ENCODE measurements around the gene PITPNC1. TPM values are rescaled to one million over a fixed set of nuclear protein-coding genes. Genes with fewer than 3 reads are reported as not detected.

Gene PITPNC1
- polyA plus RNA-seq, 1 donor from 2014 or later: 18.8 TPM

- no peak overlapping the region for H3K4me2 ChIP-seq (ENCODE audit: low read length)
- H4K20me1 ChIP-seq (ENCODE audit: insufficient read depth): no peaks in the 10 kb centered on the region
- no peaks in the 10 kb centered on the region for H3K27me3 ChIP-seq (ENCODE audit: insufficient read depth, low read depth, low read length)
- no peak overlapping the region for H3K4me3 ChIP-seq (ENCODE audit: low read length)
- H3K9ac ChIP-seq (ENCODE audit: low read length): no peak overlapping the region
- H3F3A ChIP-seq (ENCODE audit: insufficient read depth, low read length, poor library complexity, severe bottlenecking): peaks cover 4% of the 10 kb centered on the region
- no peak overlapping the region for H3K27ac ChIP-seq (ENCODE audit: low read length)
- no peaks in the 10 kb centered on the region for H3K9me2 ChIP-seq (ENCODE audit: insufficient read depth, low read length)
- no peaks in the 10 kb centered on the region for H3K36me3 ChIP-seq (ENCODE audit: insufficient read depth, low read length)
- H3K79me2 ChIP-seq (replicated peaks; ENCODE audit: insufficient read depth, low read length): peaks cover 6% of the 10 kb centered on the region
- no peak overlapping the region for H2AFZ ChIP-seq (ENCODE audit: low read depth, low read length)
- TF ChIP-seq RAD21 (conservative IDR thresholded peaks at IDR 0.05) (peak; percentile 62), EZH2 (IDR thresholded peaks at IDR 0.05; ENCODE audit: borderline replicate concordance, insufficient read depth, low read length, poor library complexity, severe bottlenecking) (no peak), MXI1 (conservative IDR thresholded peaks at IDR 0.05; ENCODE audit: poor library complexity, severe bottlenecking) (no peak), CTCF (IDR thresholded peaks at IDR 0.05; ENCODE audit: poor library complexity, severe bottlenecking) (peak; percentile 73), TAF1 (IDR thresholded peaks at IDR 0.05; ENCODE audit: low read depth) (no peak), SMC3 (conservative IDR thresholded peaks at IDR 0.05; ENCODE audit: poor library complexity) (peak; percentile 68)
- H3K9me3 ChIP-seq (ENCODE audit: low read length): no peaks in the 10 kb centered on the region
These were observed 98.3 kb downstream of the PITPNC1 start for GRCh38 chr17:67475161-67475937.

- H2AFZ ChIP-seq (ENCODE audit: low read depth, low read length): no peak overlapping the region
- no peak for TF ChIP-seq SMC3 (conservative IDR thresholded peaks at IDR 0.05; ENCODE audit: poor library complexity)
- TF ChIP-seq CTCF (IDR thresholded peaks at IDR 0.05; ENCODE audit: poor library complexity, severe bottlenecking): no peak
- TF ChIP-seq MXI1 (conservative IDR thresholded peaks at IDR 0.05; ENCODE audit: poor library complexity, severe bottlenecking): no peak
- TF ChIP-seq POLR2AphosphoS5 (IDR thresholded peaks at IDR 0.05): no peak
- TF ChIP-seq EP300 (conservative IDR thresholded peaks at IDR 0.05; ENCODE audit: poor library complexity, severe bottlenecking): no peak
- TF ChIP-seq REST (IDR thresholded peaks at IDR 0.05; ENCODE audit: borderline replicate concordance): no peak
- TF ChIP-seq RAD21 (conservative IDR thresholded peaks at IDR 0.05): no peak
- no peak overlapping the region for H3K4me2 ChIP-seq (ENCODE audit: low read length)
- H3K9ac ChIP-seq (ENCODE audit: low read length): no peak overlapping the region
- H3K27ac ChIP-seq (ENCODE audit: low read length): no peak overlapping the region
- H3K9me2 ChIP-seq (ENCODE audit: insufficient read depth, low read length): no peaks in the 10 kb centered on the region
- H4K20me1 ChIP-seq (ENCODE audit: insufficient read depth): no peaks in the 10 kb centered on the region
- no peaks in the 10 kb centered on the region for H3K36me3 ChIP-seq (ENCODE audit: insufficient read depth, low read length)
- H3K4me3 ChIP-seq (ENCODE audit: low read length): no peak overlapping the region
- H3K27me3 ChIP-seq (ENCODE audit: insufficient read depth, low read depth, low read length): no peaks in the 10 kb centered on the region
- H3K79me2 ChIP-seq (replicated peaks; ENCODE audit: insufficient read depth, low read length): peaks cover 1% of the 10 kb centered on the region
- H3F3A ChIP-seq (ENCODE audit: insufficient read depth, low read length, poor library complexity, severe bottlenecking): peaks cover 4% of the 10 kb centered on the region
- no peaks in the 10 kb centered on the region for H3K9me3 ChIP-seq (ENCODE audit: low read length)
These were observed 99.8 kb downstream of the PITPNC1 start for GRCh38 chr17:67476787-67477335.

All from neural cell (in vitro differentiated cells).